Naive B cell (primary cell): ENCODE measurements around the gene SNTG2. TPM values are rescaled to one million over a fixed set of nuclear protein-coding genes. Genes with fewer than 3 reads are reported as not detected.

Experiments
- ATAC-seq, 2 donors: fragments of 150-1000 bp; cut with Tn5 transposase; 2 replicates each; pipeline ENCODE4 v1.10.0; 2021; ENCODE audit warnings: low read depth in 2 of 2, mild to moderate bottlenecking in 2 of 2, moderate library complexity in 2 of 2
- DNase-seq: peaks from one replicate; pipeline ENCODE4 v3.0.0; 2022
- H3K27ac Mint-ChIP-seq, 6 donors: one replicate each; pipeline ENCODE4 v1.8.0; 2020 to 2022; ENCODE audit warnings: mild to moderate bottlenecking in 6 of 6, mixed read lengths in 6 of 6, moderate library complexity in 5 of 6, inconsistent platforms in 2 of 6
- H3K27me3 Mint-ChIP-seq, 3 donors: one replicate each; pipeline ENCODE4 v1.8.0; 2021 to 2022; ENCODE audit warnings: mixed read lengths in 3 of 3, mild to moderate bottlenecking in 1 of 3
- H3K36me3 Mint-ChIP-seq, 2 donors: one replicate each; pipeline ENCODE4 v1.8.0; 2020 to 2022; ENCODE audit warnings: mixed read lengths in 2 of 2, inconsistent platforms in 1 of 2, mild to moderate bottlenecking in 1 of 2
- H3K4me1 Mint-ChIP-seq, 3 donors: one replicate each; pipeline ENCODE4 v1.8.0; 2020 to 2022; ENCODE audit warnings: mixed read lengths in 3 of 3, inconsistent platforms in 1 of 3, mild to moderate bottlenecking in 1 of 3, moderate library complexity in 1 of 3
- H3K4me3 Mint-ChIP-seq, 8 donors: one replicate each; pipeline ENCODE4 v1.8.0; 2020 to 2022; ENCODE audit warnings: mild to moderate bottlenecking in 8 of 8, mixed read lengths in 8 of 8, moderate library complexity in 8 of 8, inconsistent platforms in 2 of 8
- H3K9me3 Mint-ChIP-seq, 7 donors: one replicate each; pipeline ENCODE4 v1.8.0; 2020 to 2022; ENCODE audit warnings: mixed read lengths in 7 of 7, mild to moderate bottlenecking in 5 of 7, inconsistent platforms in 2 of 7, moderate library complexity in 1 of 7
- polyA plus RNA-seq, 6 donors: library from polyadenylated mRNA; unstranded; fragments of 300-500 nt; fragmentation: Illumina TruSeq; gene quantifications; one replicate each; pipeline ENCODE4 v1.2.3, GENCODE V29; 2021; ENCODE audit warnings: low read depth in 6 of 6

Gene SNTG2
- polyA plus RNA-seq, 6 donors from 2014 or later, result 1.8 to 9.2 (median 4.1) TPM

DNA sequence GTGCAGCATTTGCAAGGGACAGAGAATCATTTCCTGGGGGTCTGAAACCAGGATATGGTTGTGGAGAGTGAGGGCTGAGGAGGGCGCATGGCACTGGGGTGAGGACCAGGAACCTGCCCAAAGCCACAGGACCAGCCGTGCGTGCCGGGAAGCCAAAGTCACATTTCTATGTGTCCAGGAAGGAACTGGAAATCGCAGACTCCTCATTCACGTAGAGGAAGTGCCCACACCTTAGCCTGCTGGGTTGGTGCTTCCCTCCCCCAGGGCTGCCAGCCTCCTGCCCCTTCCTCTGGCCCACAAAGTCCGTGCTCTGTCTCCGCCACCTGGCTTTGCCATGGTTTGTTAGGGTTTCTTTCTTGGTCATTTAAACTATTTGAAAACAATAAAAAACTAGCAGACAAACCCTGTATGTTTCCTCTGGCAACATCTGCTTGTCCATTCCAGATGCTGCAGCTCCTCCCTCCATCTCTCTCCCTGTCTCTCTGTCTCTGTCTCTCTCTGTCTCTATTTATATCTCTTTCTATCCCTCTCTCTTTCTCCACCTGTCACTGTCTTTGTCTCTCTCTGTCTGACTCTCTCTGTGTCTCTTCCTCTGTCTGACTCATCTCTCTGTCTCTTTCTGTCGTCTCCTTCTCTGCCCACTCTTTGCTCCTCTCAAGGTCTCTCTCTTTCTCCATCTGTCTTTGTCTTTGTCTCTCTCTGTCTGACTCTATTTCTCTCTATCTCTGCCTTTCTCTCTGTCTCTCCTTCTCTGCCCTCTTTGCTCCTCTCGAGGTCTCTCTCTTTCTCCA lies 299.4 kb downstream of the SNTG2 start:
- peaks cover 8 to 17% of the 10 kb centered on the region in 2 donors for H3K36me3 Mint-ChIP-seq
- H3K4me3 Mint-ChIP-seq, result peak overlapping the region in 7 of 8 donors; percentile 28 to 89 (median 66)
- H3K27me3 Mint-ChIP-seq, result no peaks in the 10 kb centered on the region
- H3K4me1 Mint-ChIP-seq, result peaks cover 33 to 79% (median 43%) of the 10 kb centered on the region in 3 donors
- H3K9me3 Mint-ChIP-seq, result peaks cover 0 to 15% (median 8%) of the 10 kb centered on the region in 7 donors
- peak overlapping the region; percentile 2 to 92 (median 86) for H3K27ac Mint-ChIP-seq
- ATAC-seq (peak; percentile 49 to 60), DNase-seq (peak; percentile 20)

DNA sequence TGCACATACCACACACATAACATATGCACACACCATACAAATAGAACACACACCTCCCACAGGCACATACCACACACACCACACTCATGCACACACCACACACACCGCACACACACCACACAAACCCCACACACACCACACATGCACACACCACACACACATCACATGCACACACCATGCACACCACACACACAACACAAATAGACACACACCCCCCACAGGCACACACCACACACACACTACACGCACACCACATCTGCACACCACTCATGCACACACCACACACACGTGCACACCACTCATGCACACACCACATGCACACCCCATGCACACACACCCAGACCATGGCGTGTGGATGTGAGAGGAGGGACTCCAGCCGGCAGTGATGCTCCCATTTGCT lies 300.9 kb downstream of the SNTG2 start:
- Mint-ChIP-seq H3K27me3 (peaks cover 0 to 3% (median 0%) of the 10 kb centered on the region in 3 donors), H3K9me3 (peaks cover 0 to 13% (median 8%) of the 10 kb centered on the region in 7 donors), H3K4me1 (peaks cover 37 to 67% (median 47%) of the 10 kb centered on the region in 3 donors), H3K36me3 (peaks cover 8 to 17% of the 10 kb centered on the region in 2 donors), H3K27ac (peak overlapping the region in 3 of 6 donors; percentile 29 to 80 (median 46)), H3K4me3 (peak overlapping the region in 5 of 8 donors; percentile 27 to 79 (median 34))
- ATAC-seq (no peak), DNase-seq (no peak)

DNA sequence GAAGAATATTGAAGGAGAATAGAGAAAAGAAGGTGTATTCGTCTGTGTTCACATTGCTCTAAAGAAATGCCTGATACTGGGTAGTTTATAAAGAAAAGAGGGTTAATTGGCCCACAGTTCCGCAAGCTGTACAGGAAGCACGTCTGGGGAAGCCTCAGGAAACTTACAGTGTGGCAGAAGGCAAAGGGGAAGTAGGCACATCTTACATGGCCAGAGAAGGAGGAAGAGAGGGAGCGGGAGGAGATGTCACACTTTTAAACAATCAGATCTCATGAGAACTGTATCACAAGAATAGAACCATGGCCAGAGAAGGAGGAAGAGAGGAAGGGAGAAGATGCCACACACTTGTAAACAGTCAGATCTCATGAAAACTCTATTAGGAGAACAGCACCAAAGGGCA lies 303.0 kb downstream of the SNTG2 start:
- DNase-seq, result peak; percentile 20
- H3K4me3 Mint-ChIP-seq, result peak overlapping the region in 7 of 8 donors; percentile 7 to 86 (median 56)
- H3K9me3 Mint-ChIP-seq, result peaks cover 0 to 13% (median 8%) of the 10 kb centered on the region in 7 donors
- peaks cover 8 to 17% of the 10 kb centered on the region in 2 donors for H3K36me3 Mint-ChIP-seq
- peaks cover 0 to 9% (median 7%) of the 10 kb centered on the region in 3 donors for H3K27me3 Mint-ChIP-seq
- H3K4me1 Mint-ChIP-seq, result peaks cover 36 to 65% (median 44%) of the 10 kb centered on the region in 3 donors
- ATAC-seq, result peak; percentile 49 to 66
- H3K27ac Mint-ChIP-seq, result peak overlapping the region; percentile 25 to 96 (median 78)

DNA sequence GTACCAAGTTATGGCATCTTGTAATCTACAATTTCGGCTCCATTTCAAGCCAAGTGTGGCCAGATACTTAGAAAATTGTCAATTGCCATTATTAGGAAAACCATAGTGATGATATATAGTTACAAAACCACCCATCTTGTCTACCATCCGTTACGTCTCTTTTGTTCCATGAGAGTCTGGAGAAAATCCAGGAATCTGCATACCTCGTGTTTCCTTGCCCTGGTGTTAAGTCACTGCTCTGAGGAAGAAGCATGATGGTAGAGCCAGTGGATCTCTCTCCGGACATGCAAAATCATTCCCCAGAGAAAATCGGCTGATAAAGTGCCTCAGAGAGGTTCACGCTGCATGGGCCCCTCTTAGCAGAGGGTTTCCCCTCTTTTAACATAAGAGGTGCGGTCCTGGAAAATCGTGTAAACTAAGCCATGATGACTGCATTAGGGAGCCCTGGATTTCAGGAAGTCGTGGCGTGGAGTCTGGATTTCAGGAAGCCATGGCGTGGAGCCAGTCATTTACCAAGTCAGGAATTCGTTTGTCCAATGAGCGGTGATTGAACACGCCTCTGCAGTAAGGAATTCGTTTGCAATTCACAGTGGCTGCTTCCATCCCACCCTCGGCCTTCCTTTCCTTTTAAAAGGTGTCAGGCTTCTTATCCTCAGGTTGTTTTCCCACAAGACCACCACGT lies 304.2 kb downstream of the SNTG2 start:
- Mint-ChIP-seq H3K4me3 (peak overlapping the region in 2 of 8 donors; percentile 25 to 52), H3K27me3 (peaks cover 0 to 9% (median 7%) of the 10 kb centered on the region in 3 donors), H3K9me3 (peaks cover 0 to 13% (median 8%) of the 10 kb centered on the region in 7 donors), H3K36me3 (peaks cover 8 to 17% of the 10 kb centered on the region in 2 donors), H3K27ac (no peak overlapping the region), H3K4me1 (peaks cover 40 to 57% (median 45%) of the 10 kb centered on the region in 3 donors)
- DNase-seq (no peak), ATAC-seq (no peak)

DNA sequence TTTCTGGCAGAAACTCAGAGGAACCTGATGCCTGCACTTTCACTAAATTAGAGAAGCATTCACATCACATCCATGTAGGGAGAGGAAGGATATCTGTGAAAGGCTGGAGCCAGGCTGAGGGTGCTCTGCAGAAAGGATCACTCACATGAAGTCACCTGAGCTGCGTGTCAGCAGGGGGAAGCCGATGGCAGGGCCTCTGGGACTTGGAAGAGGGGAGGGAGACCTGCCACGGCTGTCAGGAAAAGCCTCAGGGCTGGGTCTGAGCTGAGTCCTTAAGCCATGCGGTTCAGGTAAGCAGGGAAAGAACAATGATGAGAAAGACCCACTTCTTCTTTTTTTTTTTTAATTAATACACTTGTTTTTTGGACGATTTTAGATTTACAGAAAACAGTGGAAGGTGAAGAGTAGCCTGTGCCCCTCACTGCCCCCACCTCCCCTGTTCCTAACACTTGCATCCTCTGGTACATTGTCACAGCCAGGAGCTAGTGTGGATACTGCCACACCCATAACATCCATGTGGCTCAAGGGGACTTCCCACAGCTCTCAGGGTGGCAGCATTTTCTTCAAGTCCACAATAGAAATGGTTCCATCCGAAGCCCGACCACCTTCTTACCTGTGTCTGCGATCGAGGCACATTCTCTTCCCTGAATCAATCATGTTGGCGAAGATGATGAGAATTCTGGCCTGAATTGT lies 306.1 kb downstream of the SNTG2 start:
- no peak overlapping the region for H3K4me3 Mint-ChIP-seq
- ATAC-seq (no peak), DNase-seq (no peak)
- peak overlapping the region in 2 of 6 donors; percentile 76 to 86 for H3K27ac Mint-ChIP-seq
- H3K4me1 Mint-ChIP-seq, result peaks cover 25 to 38% (median 27%) of the 10 kb centered on the region in 3 donors
- peaks cover 0 to 12% (median 7%) of the 10 kb centered on the region in 7 donors for H3K9me3 Mint-ChIP-seq
- peaks cover 0 to 9% (median 7%) of the 10 kb centered on the region in 3 donors for H3K27me3 Mint-ChIP-seq
- peaks cover 8 to 12% of the 10 kb centered on the region in 2 donors for H3K36me3 Mint-ChIP-seq

DNA sequence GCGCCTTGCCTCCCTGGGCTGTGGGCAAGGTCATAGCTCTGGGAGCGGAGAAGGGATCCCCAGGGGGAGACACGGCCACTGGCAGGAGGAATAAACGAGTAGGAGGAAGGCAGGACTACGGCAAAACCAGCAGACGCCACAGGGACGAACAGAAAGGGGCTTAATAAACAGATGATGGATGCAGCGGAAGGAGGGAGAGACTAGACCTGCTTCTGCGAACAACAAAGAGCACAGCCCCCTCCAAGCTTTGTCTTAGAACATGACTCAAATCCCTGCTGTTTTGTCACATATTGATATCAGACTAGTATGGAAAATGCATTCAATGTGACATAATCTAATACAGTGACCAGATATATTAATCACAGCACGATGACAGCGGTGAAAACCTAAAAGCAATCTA lies 306.7 kb downstream of the SNTG2 start:
- Mint-ChIP-seq H3K9me3 (peaks cover 0 to 12% (median 7%) of the 10 kb centered on the region in 7 donors), H3K4me3 (no peak overlapping the region), H3K4me1 (peaks cover 24 to 32% (median 25%) of the 10 kb centered on the region in 3 donors), H3K27ac (peak overlapping the region in 1 of 6 donors; percentile 86), H3K27me3 (peaks cover 0 to 9% (median 7%) of the 10 kb centered on the region in 3 donors), H3K36me3 (peaks cover 8 to 10% of the 10 kb centered on the region in 2 donors)
- DNase-seq (no peak), ATAC-seq (no peak)

DNA sequence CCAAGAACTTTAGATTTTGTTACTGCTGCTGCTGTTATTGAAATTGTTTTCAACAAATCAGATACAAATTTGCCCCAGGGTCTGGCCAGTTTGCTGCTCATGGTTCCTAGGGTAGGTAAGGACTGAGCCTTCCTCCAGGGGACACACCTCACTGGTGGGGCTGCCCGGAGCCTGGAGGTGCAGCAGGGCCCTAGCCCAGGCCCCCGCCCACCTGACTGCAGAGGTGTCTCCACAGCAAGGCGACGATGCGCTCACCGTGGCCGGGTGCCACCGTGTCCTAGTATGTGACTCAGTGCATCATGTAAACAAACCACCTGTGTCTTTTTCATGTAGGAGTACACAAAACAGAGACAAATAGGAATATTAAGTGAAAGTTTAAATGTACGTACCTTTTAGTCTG lies 309.1 kb downstream of the SNTG2 start:
- Mint-ChIP-seq H3K4me1 (peaks cover 15 to 16% (median 15%) of the 10 kb centered on the region in 3 donors), H3K4me3 (no peak overlapping the region), H3K27me3 (peaks cover 0 to 9% (median 7%) of the 10 kb centered on the region in 3 donors), H3K36me3 (no peaks in the 10 kb centered on the region), H3K9me3 (peaks cover 0 to under 1% (median 0%) of the 10 kb centered on the region in 7 donors), H3K27ac (no peak overlapping the region)
- DNase-seq (no peak), ATAC-seq (no peak)

DNA sequence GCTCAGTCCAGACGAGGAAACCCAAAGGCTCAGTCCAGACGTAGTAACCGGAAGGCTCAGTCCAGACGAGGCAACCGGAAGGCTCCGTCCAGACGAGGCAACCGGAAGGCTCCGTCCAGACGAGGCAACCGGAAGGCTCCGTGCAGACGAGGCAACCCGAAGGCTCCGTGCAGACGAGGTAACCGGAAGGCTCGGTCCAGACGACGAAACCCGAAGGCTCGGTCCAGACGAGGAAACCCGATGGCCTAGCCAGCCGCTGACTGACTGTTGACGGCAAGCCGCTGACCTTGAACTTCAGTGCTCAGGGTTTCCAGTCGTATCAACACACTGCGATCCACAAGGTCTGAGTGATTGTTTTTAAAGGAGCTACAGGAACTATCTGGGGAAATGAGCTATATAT lies 312.0 kb downstream of the SNTG2 start:
- H3K4me3 Mint-ChIP-seq, result no peak overlapping the region
- DNase-seq (no peak), ATAC-seq (no peak)
- peaks cover 0 to 5% of the 10 kb centered on the region in 2 donors for H3K36me3 Mint-ChIP-seq
- H3K27me3 Mint-ChIP-seq, result no peaks in the 10 kb centered on the region
- no peak overlapping the region for H3K27ac Mint-ChIP-seq
- peaks cover 0 to 2% (median 0%) of the 10 kb centered on the region in 7 donors for H3K9me3 Mint-ChIP-seq
- peaks cover 4 to 16% (median 6%) of the 10 kb centered on the region in 3 donors for H3K4me1 Mint-ChIP-seq

DNA sequence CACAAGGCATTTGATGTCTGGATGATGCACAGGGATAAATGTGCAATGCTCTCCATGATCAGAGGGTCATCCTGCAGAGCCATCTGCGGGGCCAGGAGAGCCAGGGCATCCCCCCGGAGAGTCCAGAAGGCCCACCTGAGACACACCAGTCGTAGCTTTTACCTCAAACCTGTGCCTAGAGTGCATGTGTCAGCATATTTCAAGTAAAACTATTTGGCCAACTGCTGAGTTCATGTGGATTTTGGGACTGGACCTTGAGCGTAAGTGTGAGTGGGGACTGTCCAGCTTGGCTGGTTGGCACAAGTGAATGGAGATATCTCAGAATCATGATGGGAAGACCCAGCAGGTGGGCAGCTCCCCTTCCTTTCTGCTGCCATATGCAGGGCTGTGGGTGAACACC lies 314.8 kb downstream of the SNTG2 start:
- Mint-ChIP-seq H3K4me3 (no peak overlapping the region), H3K27ac (no peak overlapping the region), H3K36me3 (peaks cover 0 to 7% of the 10 kb centered on the region in 2 donors), H3K4me1 (peaks cover 0 to 9% (median 4%) of the 10 kb centered on the region in 3 donors), H3K27me3 (peaks cover 0 to 5% (median 0%) of the 10 kb centered on the region in 3 donors), H3K9me3 (peaks cover 0 to 2% (median 0%) of the 10 kb centered on the region in 7 donors)
- ATAC-seq (no peak), DNase-seq (no peak)

DNA sequence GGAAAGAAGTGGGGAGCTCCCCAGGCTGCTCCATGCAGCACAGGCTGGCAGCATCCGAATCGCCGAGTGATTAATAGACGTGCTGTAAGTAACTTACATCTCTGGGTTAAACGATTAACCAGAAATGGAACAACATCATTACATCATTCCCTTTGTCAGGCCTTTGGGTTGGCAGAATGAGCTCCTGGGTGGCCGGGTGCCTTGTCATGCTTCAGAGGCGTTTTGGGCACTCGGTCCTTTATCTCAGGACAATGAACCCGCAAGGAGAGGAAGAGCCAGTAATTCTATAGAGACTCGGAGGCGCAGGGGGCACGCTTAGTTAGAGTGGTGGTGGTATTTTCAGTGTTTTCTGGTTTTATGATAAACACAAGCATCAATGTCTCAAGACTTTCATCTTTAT lies 315.7 kb downstream of the SNTG2 start:
- peaks cover 0 to 5% (median 0%) of the 10 kb centered on the region in 3 donors for H3K27me3 Mint-ChIP-seq

DNA sequence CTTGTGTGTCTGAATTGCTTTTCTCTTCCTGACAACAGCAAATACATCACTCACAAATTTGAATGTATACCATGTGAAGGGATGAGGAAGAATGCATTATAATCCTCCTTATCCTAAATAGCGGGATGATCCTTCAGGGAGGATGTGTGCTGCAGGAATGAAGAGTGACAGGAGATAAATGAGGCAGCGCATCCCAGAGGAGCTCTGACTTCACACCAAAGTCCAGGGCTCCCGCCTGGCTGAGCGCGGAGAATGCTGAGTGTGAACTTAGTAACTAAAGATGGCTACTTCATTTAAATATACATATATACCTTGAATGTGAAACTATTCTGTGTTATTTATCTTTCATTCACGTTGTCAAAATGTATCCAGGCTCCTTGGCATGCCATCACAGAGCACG lies 317.4 kb downstream of the SNTG2 start:
- peaks cover 0 to 5% (median 0%) of the 10 kb centered on the region in 3 donors for H3K27me3 Mint-ChIP-seq
- peaks cover 0 to 2% (median 0%) of the 10 kb centered on the region in 7 donors for H3K9me3 Mint-ChIP-seq
- H3K4me1 Mint-ChIP-seq, result peaks cover 0 to 10% (median 7%) of the 10 kb centered on the region in 3 donors
- ATAC-seq (no peak), DNase-seq (no peak)
- H3K36me3 Mint-ChIP-seq, result peaks cover under 1 to 7% of the 10 kb centered on the region in 2 donors
- no peak overlapping the region for H3K4me3 Mint-ChIP-seq
- H3K27ac Mint-ChIP-seq, result no peak overlapping the region

More for the DNA sequence above, 315.7 kb downstream of the SNTG2 start:
- Mint-ChIP-seq H3K4me3 (no peak overlapping the region), H3K27ac (peak overlapping the region in 1 of 6 donors; percentile 52), H3K36me3 (peaks cover 0 to 7% of the 10 kb centered on the region in 2 donors), H3K9me3 (peaks cover 0 to 2% (median 0%) of the 10 kb centered on the region in 7 donors), H3K4me1 (peaks cover 0 to 9% (median 7%) of the 10 kb centered on the region in 3 donors)
- DNase-seq (no peak), ATAC-seq (no peak)

DNA sequence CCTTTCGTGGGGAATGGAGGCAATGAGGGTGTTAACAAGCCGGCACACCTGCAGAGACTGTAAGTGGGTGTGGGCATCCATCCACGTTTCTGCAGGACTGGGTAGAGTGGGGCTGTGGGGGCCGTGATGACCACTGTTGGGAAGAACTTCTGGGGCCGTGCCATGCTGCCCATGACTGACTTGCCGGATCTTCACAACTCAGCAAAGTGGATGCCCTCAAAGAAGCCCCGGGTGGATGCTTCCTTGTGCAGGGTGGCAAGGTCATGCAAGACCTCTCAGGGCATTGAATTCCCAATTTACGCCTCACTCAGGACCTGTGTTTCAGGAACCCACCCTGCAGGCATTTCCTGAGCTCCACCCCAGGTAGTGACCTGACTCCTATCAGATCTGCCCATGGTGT lies 319.2 kb downstream of the SNTG2 start:
- peaks cover 5 to 17% (median 12%) of the 10 kb centered on the region in 7 donors for H3K9me3 Mint-ChIP-seq
- DNase-seq, result no peak
- no peak overlapping the region for H3K27ac Mint-ChIP-seq
- H3K4me1 Mint-ChIP-seq, result peaks cover 0 to 13% (median 7%) of the 10 kb centered on the region in 3 donors
- peaks cover 12 to 13% of the 10 kb centered on the region in 2 donors for H3K36me3 Mint-ChIP-seq
- no peak for ATAC-seq
- H3K4me3 Mint-ChIP-seq, result no peak overlapping the region
- H3K27me3 Mint-ChIP-seq, result peaks cover 0 to 5% (median 0%) of the 10 kb centered on the region in 3 donors
